ENCODE measurements around the gene S100A14. TPM values are rescaled to one million over a fixed set of nuclear protein-coding genes. Genes with fewer than 3 reads are reported as not detected.

S100A14 gene
- total RNA-seq, 1 donor from 2014 or later = not detected

GRCh38 chr1:153568367-153569099, 47.6 kb downstream of the S100A14 start:
- FAIRE-seq = no peak
- DNase-seq (ENCODE audit: low spot score in 2 of 2) = peak; percentile 65 to 83

GRCh38 chr1:153567621-153568366, 48.3 kb downstream of the S100A14 start:
- no peak for DNase-seq (ENCODE audit: low spot score in 2 of 2)
- no peak for FAIRE-seq

- FAIRE-seq (no peak), DNase-seq (ENCODE audit: low spot score in 2 of 2) (peak in 1 of 2 donors; percentile 80)
Measured at GRCh38 chr1:153566414-153567371, 49.4 kb downstream of the S100A14 start.

DNA sequence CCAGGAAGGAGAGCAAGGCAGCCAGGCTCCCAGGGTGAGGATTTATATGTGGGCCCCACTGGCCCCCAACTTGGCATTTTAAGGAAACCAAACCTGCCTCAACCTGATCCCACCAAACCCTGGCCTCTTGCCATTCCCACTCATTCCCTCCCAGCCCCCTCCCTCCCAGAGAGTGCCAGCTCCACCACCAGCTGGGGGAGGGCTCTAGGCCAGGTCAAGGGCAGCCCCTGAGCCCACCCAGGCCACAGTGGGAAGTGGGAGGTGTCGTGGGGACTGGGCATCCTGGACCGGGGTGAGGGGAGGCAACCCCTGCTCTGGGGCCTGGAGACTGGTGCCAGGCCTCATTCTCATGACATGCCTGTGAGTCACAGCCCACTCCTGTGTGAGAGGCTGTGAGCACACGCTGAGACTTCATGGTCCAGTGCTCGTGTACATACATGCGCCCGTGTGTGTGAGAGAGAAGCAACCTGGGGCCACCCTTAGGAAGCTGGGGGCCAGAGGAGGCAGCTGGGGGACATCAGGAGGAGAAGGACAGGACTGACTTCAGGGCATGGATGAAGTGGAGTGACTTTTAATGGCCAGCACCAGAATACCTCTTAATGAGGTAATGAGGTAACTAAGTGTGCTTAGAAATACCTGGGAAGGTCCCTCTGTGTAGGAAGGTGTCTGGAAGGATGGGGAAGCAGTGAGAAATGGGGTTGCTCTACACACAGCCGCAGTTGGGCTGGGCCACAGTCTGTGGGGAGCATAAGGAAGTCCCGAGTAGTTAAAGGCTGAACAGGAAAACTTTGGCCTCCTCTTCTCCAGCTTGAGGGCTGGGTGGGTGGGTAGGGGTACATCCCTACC, 50.4 kb downstream of the S100A14 start, which contains the start of gene S100A2:
Gene S100A2, minus strand, starts transcription at position 316 of the 846 bp plus-strand sequence. CDS start 1,967 bp downstream, outside the sequence.
- DNase-seq (ENCODE audit: low spot score in 2 of 2) (no peak), FAIRE-seq (no peak)

Other genes with a start within 250 kb of the S100A14 start
- 6.9 TPM for gene S100A12, start 240.7 kb downstream of the S100A14 start, total RNA-seq
- gene S100A8, start 225.3 kb downstream of the S100A14 start, total RNA-seq = 7.3 TPM
- not detected for gene S100A7A, start 199.8 kb downstream of the S100A14 start, total RNA-seq
- not detected for gene S100A7, start 155.7 kb downstream of the S100A14 start, total RNA-seq
- gene S100A6, start 80.3 kb downstream of the S100A14 start, total RNA-seq = 9.8 TPM
- not detected for gene S100A5, start 75.4 kb downstream of the S100A14 start, total RNA-seq
- gene S100A4, start 70.5 kb downstream of the S100A14 start, total RNA-seq = 1.6 TPM
- gene S100A3, start 67.1 kb downstream of the S100A14 start, total RNA-seq = not detected
- not detected for gene S100A2, start 50.5 kb downstream of the S100A14 start, total RNA-seq
- 13.0 TPM for gene S100A16, start 3.2 kb downstream of the S100A14 start, total RNA-seq
- 7.3 TPM for gene S100A13, start 11.2 kb upstream of the S100A14 start, total RNA-seq
- 1.2 TPM for gene S100A1, start 12.1 kb upstream of the S100A14 start, total RNA-seq
- gene CHTOP, start 17.7 kb upstream of the S100A14 start, total RNA-seq = 55.0 TPM
- gene SNAPIN, start 42.4 kb upstream of the S100A14 start, total RNA-seq = 46.1 TPM
- gene ILF2, start 54.7 kb upstream of the S100A14 start, total RNA-seq = 240 TPM
- gene NPR1, start 62.4 kb upstream of the S100A14 start, total RNA-seq = 0.41 TPM
- gene INTS3, start 111.7 kb upstream of the S100A14 start, total RNA-seq = 29.8 TPM
- 14.7 TPM for gene SLC27A3, start 159.1 kb upstream of the S100A14 start, total RNA-seq

Measured in frontal cortex (tissue), 4 donors.